GM12865 (cell line): ENCODE data around the gene ALG8.
"Not testable (repeated sequence)": the region's sequence is repeated elsewhere in the genome, so short reads cannot be mapped to it uniquely, and the experiment has no call there.

Source experiments
- DNase-seq: peaks from one replicate; pipeline ENCODE4 v3.0.0; 2010; ENCODE audit warnings: low read depth
- H3K4me3 ChIP-seq: 2 replicates; pipeline ENCODE4 v1.5.1; 2011; ENCODE audit warnings: mild to moderate bottlenecking, low read depth, low read length, control low read depth
- TF ChIP-seq, protein P1 (sequence below): IDR thresholded peaks from 2 replicates; pipeline ENCODE4 v1.5.1; 2011; ENCODE audit warnings: low read length, control low read depth, low read depth, inconsistent platforms; ENCODE audit not compliant: insufficient read depth; ENCODE audit errors: missing control alignments

The ALG8 gene

GRCh38 chr11:78179459-78180071, 40.1 kb upstream of the ALG8 start:
- H3K4me3 ChIP-seq = no peak overlapping the region
- DNase-seq = no peak
- TF ChIP-seq, protein P1, sequence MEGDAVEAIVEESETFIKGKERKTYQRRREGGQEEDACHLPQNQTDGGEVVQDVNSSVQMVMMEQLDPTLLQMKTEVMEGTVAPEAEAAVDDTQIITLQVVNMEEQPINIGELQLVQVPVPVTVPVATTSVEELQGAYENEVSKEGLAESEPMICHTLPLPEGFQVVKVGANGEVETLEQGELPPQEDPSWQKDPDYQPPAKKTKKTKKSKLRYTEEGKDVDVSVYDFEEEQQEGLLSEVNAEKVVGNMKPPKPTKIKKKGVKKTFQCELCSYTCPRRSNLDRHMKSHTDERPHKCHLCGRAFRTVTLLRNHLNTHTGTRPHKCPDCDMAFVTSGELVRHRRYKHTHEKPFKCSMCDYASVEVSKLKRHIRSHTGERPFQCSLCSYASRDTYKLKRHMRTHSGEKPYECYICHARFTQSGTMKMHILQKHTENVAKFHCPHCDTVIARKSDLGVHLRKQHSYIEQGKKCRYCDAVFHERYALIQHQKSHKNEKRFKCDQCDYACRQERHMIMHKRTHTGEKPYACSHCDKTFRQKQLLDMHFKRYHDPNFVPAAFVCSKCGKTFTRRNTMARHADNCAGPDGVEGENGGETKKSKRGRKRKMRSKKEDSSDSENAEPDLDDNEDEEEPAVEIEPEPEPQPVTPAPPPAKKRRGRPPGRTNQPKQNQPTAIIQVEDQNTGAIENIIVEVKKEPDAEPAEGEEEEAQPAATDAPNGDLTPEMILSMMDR = no peak

DNA sequence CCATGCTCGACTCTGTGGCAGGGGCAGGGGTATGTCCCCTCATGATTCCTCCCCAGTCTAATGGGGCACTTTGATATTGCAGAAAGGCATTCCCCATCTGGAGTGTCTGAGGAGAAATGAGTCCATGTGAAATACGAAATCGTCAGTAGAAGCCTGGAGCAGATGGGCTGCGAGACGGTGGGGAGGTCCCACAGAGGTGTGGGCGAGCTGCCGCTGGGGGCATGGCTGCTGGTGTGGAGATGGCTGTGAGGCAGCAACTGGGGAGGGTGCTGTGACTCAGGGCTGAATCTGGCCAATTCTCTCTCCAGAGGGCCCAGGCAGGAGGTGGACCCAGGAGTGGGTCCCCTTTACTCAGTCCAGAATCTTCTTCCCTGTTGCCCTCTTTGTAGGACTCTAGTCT, 37.8 kb upstream of the ALG8 start:
- DNase-seq = no peak
- H3K4me3 ChIP-seq = no peak overlapping the region
- TF ChIP-seq, protein P1 = no peak

- no peak overlapping the region for H3K4me3 ChIP-seq
- TF ChIP-seq, protein P1 = no peak
- DNase-seq = no peak
These were observed 37.2 kb upstream of the ALG8 start for GRCh38 chr11:78176605-78177141.

DNA sequence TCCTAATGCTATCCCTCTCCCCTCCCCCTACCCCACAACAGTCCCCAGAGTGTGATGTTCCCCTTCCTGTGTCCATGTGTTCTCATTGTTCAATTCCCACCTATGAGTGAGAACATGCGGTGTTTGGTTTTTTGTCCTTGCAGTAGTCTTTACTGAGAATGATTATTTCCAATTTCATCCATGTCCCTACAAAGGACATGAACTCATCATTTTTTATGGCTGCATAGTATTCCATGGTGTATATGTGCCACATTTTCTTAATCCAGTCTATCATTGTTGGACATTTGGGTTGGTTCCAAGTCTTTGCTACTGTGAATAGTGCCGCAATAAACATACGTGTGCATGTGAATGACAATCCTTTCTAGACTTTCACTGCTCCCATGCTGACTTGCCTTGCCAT, 36.4 kb upstream of the ALG8 start:
- DNase-seq = not testable (repeated sequence)

DNA sequence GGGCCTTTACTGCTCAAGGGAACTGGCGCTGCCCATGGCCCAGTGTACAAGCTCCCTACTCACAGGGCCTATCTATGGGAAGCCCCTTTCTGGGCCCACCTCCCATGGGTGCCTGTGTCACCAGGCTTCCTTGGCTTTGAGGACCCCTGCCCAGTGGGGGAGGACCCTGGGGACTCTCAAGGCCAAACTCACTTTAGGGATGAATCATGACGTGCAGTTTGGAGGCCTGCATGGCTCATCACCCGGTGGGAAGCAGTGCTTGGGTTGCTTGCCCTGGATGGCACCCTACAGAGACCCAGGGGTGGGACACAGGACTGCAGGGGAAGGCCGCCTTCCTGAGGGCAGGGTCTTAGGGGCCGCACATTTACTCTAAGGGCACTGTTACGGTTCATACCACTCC, 32.5 kb upstream of the ALG8 start:
- no peak for DNase-seq
- TF ChIP-seq, protein P1 = no peak
- H3K4me3 ChIP-seq = no peak overlapping the region

More for the DNA sequence above, 36.4 kb upstream of the ALG8 start:
- H3K4me3 ChIP-seq = not testable (repeated sequence)

DNA sequence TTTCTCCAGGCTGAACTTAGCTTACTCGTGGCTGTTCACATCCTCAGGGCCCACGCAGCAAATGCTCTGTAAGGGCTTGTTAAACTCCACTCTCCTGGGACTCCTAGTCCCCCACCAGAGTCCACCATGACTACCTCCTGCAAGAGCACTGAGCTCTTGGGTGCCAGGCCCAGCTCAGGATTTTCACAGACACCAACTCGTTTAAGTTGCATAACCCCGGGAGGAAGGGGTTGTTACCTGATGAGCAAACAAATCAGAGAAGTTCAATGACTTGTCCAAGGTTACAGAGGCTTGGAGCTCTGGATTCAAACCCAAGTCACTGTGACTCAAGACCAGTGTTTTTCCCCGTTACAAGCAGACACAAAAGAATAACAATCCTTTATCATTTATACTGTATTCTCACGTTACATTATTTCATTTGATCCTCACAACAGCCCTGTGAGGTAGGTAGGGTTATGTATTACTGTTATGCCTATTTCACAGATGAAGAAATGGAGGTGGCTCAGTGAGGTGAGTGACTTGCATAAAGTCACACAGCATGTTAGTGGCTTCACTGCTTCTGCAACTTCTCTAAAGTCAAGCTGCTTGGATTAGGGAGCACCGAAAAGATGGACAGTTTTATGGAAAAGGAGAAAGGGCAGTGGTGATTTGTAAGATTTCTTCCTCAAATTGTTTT, 31.6 kb upstream of the ALG8 start:
- TF ChIP-seq, protein P1 = no peak
- H3K4me3 ChIP-seq = no peak overlapping the region
- DNase-seq = no peak

GRCh38 chr11:78170413-78170812, 31.0 kb upstream of the ALG8 start:
- H3K4me3 ChIP-seq = no peak overlapping the region
- no peak for DNase-seq
- TF ChIP-seq, protein P1 = no peak
